MM.1S (cell line): Measurements from ENCODE around the gene COPRS.

Experiments used
- CTCF ChIP-seq: fragments of 300-600 bp; sonication (generic); IDR thresholded peaks from 2 replicates; pipeline ENCODE4 v1.5.1; 2016; ENCODE audit warnings: antibody characterized with exemption, low read length, mixed read lengths
- EZH2phosphoT487 ChIP-seq: fragments of 300-600 bp; sonication (generic); IDR thresholded peaks from 2 replicates; pipeline ENCODE4 v1.6.1; 2018; ENCODE audit warnings: antibody characterized with exemption, low read length

GRCh38 chr17:31841850-31842194 lies 17.2 kb downstream of the COPRS start:
- TF ChIP-seq EZH2phosphoT487 = no peak
- no peak for TF ChIP-seq CTCF
